Calu3 (cell line): ENCODE measurements around the gene ASNSD1. TPM values are rescaled to one million over a fixed set of nuclear protein-coding genes. Genes with fewer than 3 reads are reported as not detected.

Source experiments
- total RNA-seq: library from RNA; stranded (reverse); gene quantifications from 2 replicates; pipeline ENCODE4 v1.2.3, GENCODE V29; 2022

Gene ASNSD1
- total RNA-seq, 1 experiment from 2014 or later = 30.7 TPM

Other genes with a start within 250 kb of the ASNSD1 start
- 53.8 and 57.7 TPM in 2 replicates for gene WDR75, start 220.0 kb upstream of the ASNSD1 start, total RNA-seq
- 37.6 and 49.6 TPM in 2 replicates for gene SLC40A1, start 80.7 kb upstream of the ASNSD1 start, total RNA-seq
- gene ANKAR, start 13.2 kb downstream of the ASNSD1 start, total RNA-seq = 2.1 and 6.3 TPM in 2 replicates
- 7.5 and 8.6 TPM in 2 replicates for gene OSGEPL1, start 101.3 kb downstream of the ASNSD1 start, total RNA-seq
- 58.4 TPM in 2 replicates for gene ORMDL1, start 122.9 kb downstream of the ASNSD1 start, total RNA-seq
- gene PMS1, start 123.0 kb downstream of the ASNSD1 start, total RNA-seq = 30.1 and 43.8 TPM in 2 replicates